HFFc6 (cell line): ENCODE data around the gene GNG7. TPM values are rescaled to one million over a fixed set of nuclear protein-coding genes. Genes with fewer than 3 reads are reported as not detected.
"Not testable (repeated sequence)": the region's sequence is repeated elsewhere in the genome, so short reads cannot be mapped to it uniquely, and the experiment has no call there.

Experiments used
- DNase-seq: peaks from one replicate; pipeline ENCODE4 v3.0.0-alpha.2; 2018
- H3K27ac Mint-ChIP-seq: 2 replicates; pipeline ENCODE4 v1.8.0; 2020; ENCODE audit warnings: mild to moderate bottlenecking, mixed read lengths
- H3K27me3 Mint-ChIP-seq: 2 replicates; pipeline ENCODE4 v1.8.0; 2021; ENCODE audit warnings: mild to moderate bottlenecking, moderate library complexity, mixed read lengths; ENCODE audit not compliant: insufficient read depth
- H3K36me3 Mint-ChIP-seq: 2 replicates; pipeline ENCODE4 v1.8.0; 2021; ENCODE audit warnings: low read depth, mixed read lengths
- H3K4me1 Mint-ChIP-seq: 2 replicates; pipeline ENCODE4 v1.8.0; 2020; ENCODE audit warnings: low read depth, mixed read lengths
- H3K4me3 Mint-ChIP-seq: 2 replicates; pipeline ENCODE4 v1.8.0; 2020; ENCODE audit warnings: mild to moderate bottlenecking, moderate library complexity, mixed read lengths
- H3K9me3 Mint-ChIP-seq: 2 replicates; pipeline ENCODE4 v1.8.0; 2020; ENCODE audit warnings: mild to moderate bottlenecking, mixed read lengths
- CTCF ChIP-seq: fragments of 200-600 bp; sonication (generic); IDR thresholded peaks from 2 replicates; pipeline ENCODE4 v1.5.0; 2021; ENCODE audit warnings: antibody characterized with exemption, mild to moderate bottlenecking
- total RNA-seq, 6 experiments: library from RNA; stranded (reverse); fragmentation: NEBNext Ultra II Directional; extraction: Animal tissue kit (Norgen Biotek cat#: 25700); gene quantifications; 2 replicates in 1 of 6; 3 replicates in 5 of 6; pipeline ENCODE4 v1.2.3, GENCODE V29; 2021

Gene GNG7
- total RNA-seq, 6 experiments from 2014 or later: 0.09 to 0.29 (median 0.11) TPM; not detected in 1

DNA sequence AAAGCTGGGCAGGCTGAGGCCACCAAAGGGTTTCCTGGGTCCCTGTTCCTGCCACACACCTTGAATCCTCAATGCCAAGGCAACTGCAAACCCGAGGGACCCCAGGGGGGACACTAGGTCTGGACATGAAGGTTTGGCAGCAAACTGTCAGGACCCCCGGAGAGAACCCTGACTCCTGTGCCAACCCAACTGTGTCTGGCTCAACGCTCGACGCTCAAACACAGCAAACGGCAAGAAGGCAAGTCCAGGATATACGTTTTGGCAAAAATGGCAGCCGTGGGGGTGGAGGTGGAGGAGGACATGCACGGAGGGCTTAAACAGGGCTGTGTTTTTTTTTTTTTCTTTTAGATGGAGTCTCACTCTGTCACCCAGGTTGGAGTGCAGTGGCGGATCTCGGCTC lies 153.5 kb downstream of the GNG7 start:
- H3K4me1 Mint-ChIP-seq: peaks cover 20% of the 10 kb centered on the region
- H3K9me3 Mint-ChIP-seq: peaks cover 4% of the 10 kb centered on the region; the same call in 1 of the 2 replicates
- no peak for TF ChIP-seq CTCF
- no peak overlapping the region for H3K27ac Mint-ChIP-seq
- H3K4me3 Mint-ChIP-seq: no peak overlapping the region
- H3K27me3 Mint-ChIP-seq: no peaks in the 10 kb centered on the region; the same call in 1 of the 2 replicates
- 0 out of 2 replicates have a peak, but pooled peaks cover 4% of the 10 kb centered on the region for H3K36me3 Mint-ChIP-seq
- no peak for DNase-seq

- DNase-seq: no peak
- Mint-ChIP-seq H3K27ac (no peak overlapping the region), H3K9me3 (peaks cover 4% of the 10 kb centered on the region; the same call in 1 of the 2 replicates), H3K4me1 (peaks cover 28% of the 10 kb centered on the region), H3K36me3 (0 out of 2 replicates have a peak, but pooled peaks cover 4% of the 10 kb centered on the region), H3K4me3 (no peak overlapping the region), H3K27me3 (no peaks in the 10 kb centered on the region; the same call in 1 of the 2 replicates)
- TF ChIP-seq CTCF: no peak
Measured at GRCh38 chr19:2547721-2548120, 154.8 kb downstream of the GNG7 start.

GRCh38 chr19:2547033-2547680 lies 155.3 kb downstream of the GNG7 start:
- H3K9me3 Mint-ChIP-seq: peaks cover 4% of the 10 kb centered on the region; the same call in 1 of the 2 replicates
- H3K27me3 Mint-ChIP-seq: no peaks in the 10 kb centered on the region; the same call in 1 of the 2 replicates
- 0 out of 2 replicates have a peak overlapping the region, but pooled peaks have one; percentile 6 for H3K27ac Mint-ChIP-seq
- H3K4me1 Mint-ChIP-seq: peaks cover 31% of the 10 kb centered on the region
- no peak overlapping the region for H3K4me3 Mint-ChIP-seq
- DNase-seq: no peak
- 0 out of 2 replicates have a peak, but pooled peaks cover 4% of the 10 kb centered on the region for H3K36me3 Mint-ChIP-seq
- TF ChIP-seq CTCF: no peak

- H3K4me3 Mint-ChIP-seq: no peak overlapping the region
- peaks cover 4% of the 10 kb centered on the region; the same call in 1 of the 2 replicates for H3K9me3 Mint-ChIP-seq
- DNase-seq: no peak
- H3K36me3 Mint-ChIP-seq: 0 out of 2 replicates have a peak, but pooled peaks cover 4% of the 10 kb centered on the region
- peaks cover 39% of the 10 kb centered on the region for H3K4me1 Mint-ChIP-seq
- TF ChIP-seq CTCF: no peak
- H3K27me3 Mint-ChIP-seq: no peaks in the 10 kb centered on the region; the same call in 1 of the 2 replicates
- no peak overlapping the region for H3K27ac Mint-ChIP-seq
Measured at GRCh38 chr19:2546128-2547032, 156.1 kb downstream of the GNG7 start.

DNA sequence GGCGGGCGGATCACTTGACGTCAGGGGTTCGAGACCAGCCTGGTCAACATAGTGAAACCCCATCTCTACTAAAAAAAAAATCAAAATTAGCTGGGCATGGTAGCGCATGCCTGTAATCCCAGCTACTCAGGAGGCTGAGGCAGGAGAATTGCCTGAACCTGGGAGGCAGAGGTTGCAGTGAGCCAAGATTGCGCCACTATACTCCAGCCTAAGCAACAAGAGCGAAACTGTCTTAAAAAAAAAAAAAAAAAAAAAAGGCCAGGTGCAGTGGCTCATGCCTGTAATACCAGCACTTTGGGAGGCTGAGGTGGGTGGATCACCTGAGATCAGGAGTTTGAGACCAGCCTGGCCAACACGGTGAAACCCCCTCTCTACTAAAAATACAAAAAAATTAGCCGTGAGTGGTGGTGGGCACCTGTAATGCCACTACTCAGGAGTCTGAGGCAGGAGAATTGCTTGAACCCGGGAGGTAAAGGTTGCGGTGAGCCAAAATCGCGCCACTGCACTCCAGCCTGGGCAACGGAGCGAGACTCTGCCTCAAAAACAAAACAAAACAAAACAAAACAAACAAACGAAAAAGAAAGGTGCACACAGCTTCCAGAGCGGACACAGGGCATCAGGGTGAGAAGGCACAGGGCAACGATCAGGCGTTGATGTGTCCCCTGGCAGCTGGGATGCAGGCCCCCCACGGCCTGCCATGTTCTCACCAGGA lies 156.9 kb downstream of the GNG7 start:
- H3K27ac Mint-ChIP-seq: peak overlapping the region; percentile 16; the same call in 1 of the 2 replicates
- not testable (repeated sequence) for H3K9me3 Mint-ChIP-seq, H3K36me3 Mint-ChIP-seq, H3K4me3 Mint-ChIP-seq, DNase-seq, H3K27me3 Mint-ChIP-seq
- peaks cover 46% of the 10 kb centered on the region for H3K4me1 Mint-ChIP-seq
